GM19238 (cell line): ENCODE measurements around the gene TMEM233.
"Not testable (repeated sequence)": the region's sequence is repeated elsewhere in the genome, so short reads cannot be mapped to it uniquely, and the experiment has no call there.

Experiments
- DNase-seq: peaks from one replicate; pipeline ENCODE4 v3.0.0; 2011; ENCODE audit warnings: low spot score; ENCODE audit not compliant: insufficient read length

Gene TMEM233

DNA sequence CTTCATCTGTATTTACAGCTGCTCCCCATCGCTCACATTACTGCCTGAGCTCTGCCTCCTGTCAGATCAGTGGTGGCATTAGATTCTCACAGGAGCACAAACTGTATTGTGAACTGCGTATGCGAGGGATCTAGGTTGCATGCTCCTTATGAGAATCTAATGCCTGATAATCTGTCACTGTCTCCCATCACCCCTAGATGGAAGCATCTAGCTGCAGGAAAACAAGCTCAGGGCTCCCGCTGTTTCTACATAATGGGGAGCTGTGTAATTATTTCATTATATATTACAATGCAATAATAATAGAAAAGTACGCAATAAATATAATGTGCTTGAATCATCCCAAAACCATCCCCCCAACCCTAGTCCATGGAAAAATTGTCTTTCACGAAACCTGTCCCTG, 64.6 kb downstream of the TMEM233 start:
- not testable (repeated sequence) for DNase-seq

DNA sequence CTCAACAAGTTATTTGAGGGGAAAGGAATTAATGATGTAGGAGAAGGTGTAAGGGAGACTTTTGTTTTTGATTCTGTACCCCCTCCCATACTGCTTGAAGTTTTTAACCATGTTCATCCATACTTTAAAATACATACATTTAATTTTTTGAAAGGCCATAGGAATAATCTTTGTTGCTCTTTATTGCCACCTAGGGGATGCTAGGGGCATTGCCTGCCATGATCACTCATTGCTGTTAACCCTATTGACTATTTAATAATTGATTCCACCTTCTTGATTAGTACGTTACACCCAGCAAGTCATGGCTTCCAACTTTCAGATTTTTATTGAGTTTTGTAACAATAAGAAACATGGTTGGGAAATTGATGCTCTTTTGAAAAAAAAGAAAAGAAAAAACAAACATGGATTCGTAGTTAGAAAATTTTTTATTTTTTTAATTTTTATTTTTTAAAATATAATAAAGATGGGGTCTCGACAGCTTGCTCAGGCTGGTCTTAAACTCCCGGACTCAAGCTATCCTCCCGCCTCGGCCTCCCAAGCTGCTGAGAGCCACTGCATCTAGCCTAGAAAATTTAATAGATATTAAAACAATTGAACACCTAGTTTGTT, 65.8 kb downstream of the TMEM233 start:
- peak; percentile 25 for DNase-seq

DNA sequence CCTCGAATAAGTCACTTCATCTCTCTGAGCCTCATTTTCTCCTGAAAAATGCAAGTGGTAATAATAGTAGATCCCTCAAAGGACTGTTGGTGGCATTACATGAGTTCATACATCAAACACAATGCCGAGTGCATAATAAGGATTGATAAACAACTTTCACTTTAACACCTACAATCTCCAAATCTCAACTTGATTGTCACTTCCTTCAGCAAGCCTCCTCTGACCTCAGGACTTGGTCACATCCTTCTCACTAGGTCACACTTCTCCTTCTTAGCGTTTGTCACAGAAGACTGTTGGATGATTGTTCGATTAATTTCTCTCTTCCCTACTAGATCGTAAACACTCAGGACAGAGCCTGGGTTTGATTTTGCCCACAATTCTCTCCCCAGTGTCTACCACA, 66.5 kb downstream of the TMEM233 start:
- DNase-seq: no peak

DNA sequence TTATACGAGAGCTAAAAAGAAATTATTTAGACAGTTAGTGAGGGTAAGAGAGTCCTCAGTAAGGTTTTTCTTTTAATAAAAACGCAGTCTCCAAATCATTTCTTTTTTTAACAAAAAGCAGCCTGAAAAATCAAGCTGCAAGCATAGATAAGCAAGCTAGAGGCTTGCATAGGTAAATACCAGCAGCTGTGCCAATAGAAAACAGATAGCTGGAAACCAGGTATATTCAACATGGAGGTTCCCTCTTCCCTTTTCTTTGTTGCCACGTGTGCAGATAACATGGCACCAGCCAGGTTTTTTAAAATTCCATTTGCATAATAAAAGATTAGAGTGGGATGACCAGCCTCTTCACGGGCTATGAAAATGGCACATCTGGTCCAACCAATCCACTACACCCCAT, 68.3 kb downstream of the TMEM233 start:
- no peak for DNase-seq

DNA sequence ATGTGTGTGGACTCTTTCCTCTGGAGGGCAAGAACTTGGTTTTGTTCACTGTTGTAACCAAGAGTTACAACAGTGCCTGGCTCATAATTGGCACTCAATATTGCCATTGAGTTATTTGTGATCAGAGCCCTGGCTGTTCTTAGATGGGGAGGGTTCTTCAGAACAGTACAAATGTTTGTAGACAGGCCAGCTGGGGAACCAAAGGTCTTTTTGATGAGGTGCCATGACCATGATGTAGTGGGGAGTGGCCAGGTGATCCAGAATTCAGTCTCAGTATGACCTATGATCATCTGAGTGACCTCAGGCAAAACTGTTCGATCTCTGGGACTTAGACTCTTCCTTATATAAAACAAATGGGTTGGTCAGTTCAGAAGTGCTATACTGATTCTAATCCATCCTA, 71.1 kb downstream of the TMEM233 start:
- no peak for DNase-seq

DNA sequence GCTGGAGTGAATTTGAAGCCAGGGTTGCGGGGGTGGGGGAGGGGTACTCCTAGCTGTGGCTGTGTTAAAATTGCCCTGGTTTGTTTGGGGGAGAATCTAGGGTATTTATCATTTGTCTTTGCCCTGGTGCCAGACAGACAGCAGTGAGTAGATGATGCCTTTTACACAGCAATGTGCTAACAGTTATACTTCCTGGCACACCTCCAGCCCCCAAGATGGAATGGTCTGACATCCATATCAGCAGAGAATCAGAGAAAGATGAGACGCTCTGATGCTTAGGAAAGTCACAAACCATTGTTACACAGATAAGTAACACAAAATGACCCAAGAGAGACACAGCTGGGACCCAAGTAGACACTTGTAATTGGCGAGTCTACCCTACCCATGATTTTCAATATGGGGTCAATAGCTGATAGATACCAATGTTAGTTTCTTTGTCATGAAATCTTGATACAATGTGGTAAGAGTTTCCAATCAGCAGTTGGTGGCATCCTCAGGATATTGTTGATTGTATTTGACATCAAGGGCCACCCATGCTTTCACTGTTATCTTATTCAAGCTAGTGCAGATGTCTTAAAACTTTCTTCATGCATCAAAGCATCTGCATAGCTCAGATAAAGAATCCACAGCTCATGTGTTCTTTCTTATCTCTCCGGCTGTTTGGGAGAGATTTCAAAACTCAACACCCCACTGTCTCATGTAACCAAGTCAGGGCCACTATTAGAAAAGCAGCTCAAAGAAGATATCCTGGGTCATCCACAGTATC, 71.8 kb downstream of the TMEM233 start:
- DNase-seq: no peak

DNA sequence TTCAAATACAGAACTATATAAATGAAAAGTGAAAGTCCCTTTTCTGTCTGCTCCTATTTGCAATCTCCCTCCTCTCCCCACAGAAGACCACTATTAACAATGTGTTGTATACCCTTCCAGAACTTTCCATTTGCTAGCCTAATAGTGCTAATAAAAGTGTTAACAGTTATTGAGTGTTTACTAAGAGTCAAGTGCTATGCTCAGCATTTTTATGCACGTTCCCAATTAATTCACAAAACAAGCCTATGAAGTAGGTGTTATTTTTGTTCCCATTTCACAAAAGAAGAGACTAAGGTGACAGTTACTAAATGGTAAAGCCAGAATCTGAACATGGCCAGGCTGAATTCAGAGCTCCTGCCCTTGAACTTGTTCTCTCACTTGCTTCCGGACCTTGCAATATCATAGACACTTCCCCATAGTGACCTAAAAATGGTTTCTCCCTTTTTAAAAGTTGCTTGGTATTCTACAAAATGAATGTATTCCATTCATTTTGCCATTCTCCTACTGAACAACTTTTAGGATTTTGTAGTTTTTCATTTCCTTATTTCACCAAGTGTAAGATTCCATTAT, 72.7 kb downstream of the TMEM233 start:
- no peak for DNase-seq

DNA sequence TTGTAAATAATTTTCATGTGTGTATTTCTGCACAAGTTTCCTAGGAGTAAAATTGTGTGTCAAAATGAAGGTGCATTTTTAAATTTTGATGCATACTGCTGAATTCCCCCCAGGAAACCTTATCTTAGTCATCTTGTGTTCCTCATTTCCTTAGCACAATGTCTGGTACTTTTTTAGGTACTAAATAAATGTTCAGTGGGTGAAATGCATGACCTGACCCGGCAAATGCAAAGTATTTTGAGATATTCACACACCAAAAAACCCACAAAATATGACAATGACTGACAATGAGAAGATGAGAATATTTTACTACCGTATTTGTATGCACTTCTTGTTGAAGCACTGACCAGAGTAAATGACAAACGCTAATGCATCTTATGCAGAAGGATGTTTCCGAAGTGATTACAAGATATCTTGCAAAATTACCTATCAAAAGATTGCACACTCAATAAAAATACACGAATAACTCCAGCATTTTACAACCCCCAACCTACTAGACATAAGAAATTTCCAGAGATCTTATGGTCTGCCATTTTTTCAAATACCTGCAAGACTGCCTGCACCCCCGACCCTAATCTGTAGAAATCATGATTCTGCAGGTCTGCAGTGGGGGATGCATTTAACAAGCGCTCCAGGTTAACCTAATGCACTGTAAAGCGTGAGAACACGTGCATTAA, 73.5 kb downstream of the TMEM233 start:
- no peak for DNase-seq

DNA sequence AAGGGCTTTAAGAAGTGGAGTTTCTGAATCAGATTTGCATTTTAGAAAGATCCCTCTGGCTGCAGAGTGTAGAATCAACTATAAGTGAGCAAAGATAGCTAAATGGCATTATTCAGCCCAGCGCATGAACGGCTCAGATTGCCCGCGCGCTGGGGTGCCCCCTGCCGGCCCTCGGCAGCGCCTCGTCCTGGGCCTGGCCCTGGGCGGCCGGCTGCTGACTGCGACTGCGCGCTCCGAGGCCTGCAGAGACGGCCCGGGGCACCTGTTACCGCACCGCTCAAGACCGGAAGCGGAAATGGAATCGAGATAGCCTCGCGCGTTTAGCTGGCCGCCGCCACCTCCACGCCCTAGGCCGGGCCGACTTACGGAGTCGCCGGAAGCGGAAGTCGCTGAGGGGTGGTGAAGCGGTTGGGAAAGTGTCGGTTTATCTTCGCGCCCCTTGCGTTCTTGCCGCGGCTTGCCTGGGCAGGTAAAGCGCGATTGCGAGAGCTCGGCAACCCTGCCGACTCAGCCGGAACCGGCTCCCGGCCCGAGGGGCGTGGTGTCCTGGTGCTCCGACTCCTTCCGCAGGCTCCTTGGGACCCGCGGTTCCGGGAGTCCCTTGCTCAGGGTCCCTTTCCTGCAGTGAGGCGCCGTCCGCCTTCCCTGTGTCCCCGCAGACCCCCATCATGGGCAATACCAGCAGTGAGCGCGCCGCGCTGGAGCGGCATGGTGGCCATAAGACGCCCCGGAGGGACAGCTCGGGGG, 74.2 kb downstream of the TMEM233 start, which contains the start of gene PRKAB1:
Gene PRKAB1 (plus strand): TSS at position 557 of the 747 bp plus-strand sequence. CDS start 112 bp downstream, at position 669.
- DNase-seq: peak; percentile 93

DNA sequence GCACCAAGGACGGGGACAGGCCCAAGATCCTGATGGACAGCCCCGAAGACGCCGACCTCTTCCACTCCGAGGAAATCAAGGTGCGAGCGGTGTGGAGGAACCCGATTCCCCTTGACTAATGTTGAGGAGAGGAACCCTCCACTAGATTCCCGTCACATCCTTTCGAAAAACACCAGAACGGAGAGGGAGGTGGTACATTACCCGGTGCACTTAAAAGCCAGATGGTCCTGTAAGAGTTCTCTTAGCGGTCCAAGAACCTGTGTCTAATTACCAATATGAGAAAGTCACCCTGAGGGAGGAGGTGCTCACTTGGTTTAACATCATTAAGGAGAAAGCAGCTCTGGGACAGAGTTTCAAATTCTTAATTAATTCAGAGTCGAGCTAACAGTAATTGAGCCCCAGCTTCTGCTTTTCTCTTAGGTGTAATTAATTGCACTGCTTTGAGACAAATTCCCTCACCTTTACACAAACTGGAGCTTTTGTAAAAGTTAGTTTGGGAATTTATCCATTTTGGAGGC, 74.8 kb downstream of the TMEM233 start:
- no peak for DNase-seq

DNA sequence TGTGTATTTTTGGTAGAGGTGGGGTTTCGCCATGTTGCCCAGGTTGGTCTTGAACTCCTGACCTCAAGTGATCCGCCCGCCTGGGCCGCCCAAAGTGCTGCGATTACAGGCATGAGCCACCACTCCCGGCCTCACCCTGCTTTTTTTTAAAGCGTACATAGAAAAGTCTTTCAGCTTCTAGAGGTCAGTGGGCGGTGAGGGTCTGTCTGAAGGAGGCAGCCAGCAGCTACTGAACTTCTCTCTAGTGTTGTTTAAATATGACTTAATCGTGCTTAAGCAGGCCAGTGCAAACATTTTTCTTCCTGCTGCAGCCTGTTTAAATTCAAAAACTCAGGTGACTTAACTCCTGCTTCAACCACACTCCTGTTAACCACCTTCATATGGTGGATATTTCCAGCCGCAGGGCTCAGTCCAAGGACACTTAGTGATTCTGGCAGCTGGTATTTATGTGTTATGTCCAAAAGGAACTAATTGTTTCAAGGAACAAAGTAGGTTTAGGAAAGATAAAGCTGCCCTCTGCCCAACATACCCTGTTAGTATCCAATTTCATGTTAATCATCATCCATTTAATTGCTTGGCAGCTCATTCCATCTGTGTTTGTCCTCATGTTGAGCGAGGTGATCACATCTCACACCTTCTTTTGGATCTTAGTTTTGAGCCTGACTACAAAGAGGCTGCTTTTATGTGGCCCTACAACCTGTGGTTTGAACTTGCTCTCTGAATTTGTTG, 76.3 kb downstream of the TMEM233 start:
- DNase-seq: no peak

DNA sequence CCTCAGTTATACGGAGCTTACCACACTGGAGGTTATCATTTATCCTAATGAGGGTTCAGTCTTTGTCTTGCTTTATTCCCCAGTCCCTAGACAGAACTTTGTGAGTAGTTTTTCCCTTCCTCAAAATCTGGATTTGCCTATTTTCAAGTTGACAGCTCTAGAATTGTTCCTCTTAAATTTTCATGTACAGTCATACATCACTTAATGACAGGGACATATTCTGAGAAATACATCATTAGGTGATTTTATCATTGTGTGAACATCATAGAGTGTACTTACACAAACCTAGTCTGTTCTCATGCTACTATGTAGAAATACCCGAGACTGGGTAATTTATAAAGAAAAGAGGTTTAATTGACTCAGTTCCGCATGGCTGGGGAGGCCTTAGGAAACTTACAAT, 77.5 kb downstream of the TMEM233 start:
- no peak for DNase-seq

DNA sequence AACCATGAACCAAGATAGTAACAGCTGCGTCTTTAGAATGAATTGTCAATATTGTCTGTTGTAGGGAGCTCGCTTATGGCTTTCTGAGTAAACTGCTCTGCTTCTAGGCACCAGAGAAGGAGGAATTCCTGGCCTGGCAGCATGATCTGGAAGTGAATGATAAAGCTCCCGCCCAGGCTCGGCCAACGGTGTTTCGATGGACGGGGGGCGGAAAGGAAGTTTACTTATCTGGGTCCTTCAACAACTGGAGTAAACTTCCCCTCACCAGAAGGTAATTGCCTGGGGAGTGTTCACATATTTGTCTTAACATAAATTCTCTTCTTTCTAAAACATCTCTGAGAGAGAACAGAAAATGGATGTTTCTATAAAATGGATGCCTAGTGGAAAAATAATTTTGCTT, 78.6 kb downstream of the TMEM233 start:
- no peak for DNase-seq

DNA sequence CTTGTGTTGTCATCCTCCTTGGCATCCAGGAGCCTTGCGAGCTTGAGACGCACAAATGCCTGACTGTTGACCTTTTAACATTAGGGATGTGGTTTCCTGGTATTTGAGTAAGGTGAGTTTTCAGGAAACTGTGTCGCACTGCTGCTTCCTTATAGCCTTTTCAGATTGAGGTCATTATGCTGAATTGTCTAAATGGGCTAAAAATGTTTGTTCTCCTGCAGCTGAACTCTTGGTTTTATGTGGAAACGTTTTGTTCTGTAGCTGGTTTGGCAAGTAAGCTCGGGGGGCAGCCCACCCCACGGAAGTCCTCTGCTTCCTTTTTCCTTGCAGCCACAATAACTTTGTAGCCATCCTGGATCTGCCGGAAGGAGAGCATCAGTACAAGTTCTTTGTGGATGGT, 80.1 kb downstream of the TMEM233 start:
- DNase-seq: no peak

DNA sequence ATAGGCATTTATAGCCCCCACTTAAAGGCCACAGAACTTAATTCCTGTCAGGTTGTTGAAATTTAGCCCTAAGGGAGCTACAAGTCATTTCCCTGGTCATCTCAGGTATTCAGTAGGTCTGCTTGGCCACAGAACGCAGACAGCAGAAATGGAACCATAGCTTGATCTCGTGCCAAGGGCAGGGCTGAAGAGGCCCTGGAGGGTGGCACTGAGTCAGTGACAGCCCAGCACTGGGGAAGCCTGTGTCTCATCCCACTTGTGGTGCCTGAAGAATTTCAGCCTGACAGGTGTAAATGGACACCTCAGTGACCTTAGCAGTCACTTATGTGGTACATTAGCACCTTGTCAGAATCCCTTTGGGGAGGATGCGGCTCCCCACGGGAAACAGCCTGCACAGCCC, 81.0 kb downstream of the TMEM233 start:
- no peak for DNase-seq

DNA sequence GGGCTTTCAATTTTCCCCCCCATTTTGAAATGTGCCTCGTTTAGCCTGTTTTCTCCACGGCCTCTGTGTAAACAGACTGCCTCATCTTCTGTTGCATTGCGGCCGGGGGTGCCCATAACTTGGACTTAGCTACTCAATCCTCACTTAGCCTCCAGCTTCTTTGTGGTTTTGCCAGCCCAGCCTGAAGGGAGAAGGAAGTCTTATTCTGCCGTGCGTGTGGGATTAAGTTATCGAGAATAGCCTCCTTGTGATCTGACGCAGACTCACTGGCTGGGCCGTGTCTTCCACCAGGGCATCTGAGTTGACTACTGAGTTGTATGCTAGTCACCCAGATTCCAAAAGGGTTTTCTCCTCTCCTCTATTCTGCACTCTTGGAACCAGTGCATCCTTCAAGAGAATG, 82.4 kb downstream of the TMEM233 start:
- DNase-seq: no peak

DNA sequence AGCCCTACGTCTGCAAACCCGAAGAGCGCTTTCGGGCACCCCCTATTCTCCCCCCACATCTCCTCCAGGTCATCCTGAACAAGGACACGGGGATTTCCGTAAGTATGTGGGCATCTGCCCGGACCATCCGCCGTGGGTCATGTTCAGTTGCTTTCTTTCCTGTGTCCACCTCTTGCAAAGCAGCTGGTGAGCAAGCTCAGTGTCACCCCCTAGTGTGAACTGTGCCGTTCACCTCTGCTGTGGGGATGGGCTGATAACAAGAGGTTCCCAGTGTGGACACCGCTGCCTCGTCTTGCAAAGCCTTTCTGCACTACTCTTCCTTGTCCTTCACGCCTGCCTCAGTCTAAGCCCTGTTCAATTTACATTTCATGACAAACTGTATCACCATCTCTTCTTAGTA, 83.0 kb downstream of the TMEM233 start:
- DNase-seq: no peak

DNA sequence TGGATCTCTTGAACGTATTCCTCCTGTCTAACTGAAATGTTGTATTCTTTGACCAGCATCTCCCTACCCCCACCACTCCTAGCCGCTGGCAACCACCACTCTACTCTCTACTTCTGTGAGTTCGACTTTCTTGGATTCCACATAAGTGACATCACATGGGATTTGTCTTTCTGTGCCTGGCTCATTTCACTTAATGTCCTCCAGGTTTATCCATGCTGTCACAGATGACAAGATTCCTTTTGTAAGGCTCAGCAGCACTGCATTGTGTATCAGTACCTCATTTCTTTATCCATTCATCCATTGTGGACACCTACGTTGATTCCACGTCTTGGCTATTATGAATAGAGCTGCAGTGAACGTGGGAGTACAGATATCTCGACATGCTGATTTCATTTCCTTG, 84.9 kb downstream of the TMEM233 start:
- no peak for DNase-seq

DNA sequence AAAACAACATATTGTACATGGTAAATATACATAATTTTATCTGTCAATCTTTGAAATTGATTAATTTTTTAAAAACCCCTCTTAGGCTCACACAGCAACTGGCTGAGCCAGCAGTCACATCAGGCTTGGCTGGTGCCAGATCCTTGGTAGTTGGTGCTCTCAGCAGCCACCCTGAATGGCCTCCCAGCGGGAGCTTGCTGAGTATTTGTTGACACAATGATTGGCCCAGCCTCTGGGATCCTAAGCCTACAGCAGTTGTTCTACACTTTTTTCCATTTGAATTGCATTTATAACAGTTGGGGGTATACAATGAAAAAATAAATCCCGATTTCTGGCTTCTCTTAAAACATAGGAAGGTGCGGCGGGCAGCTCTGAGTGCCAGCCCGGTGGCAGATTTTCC, 85.5 kb downstream of the TMEM233 start:
- DNase-seq: no peak

DNA sequence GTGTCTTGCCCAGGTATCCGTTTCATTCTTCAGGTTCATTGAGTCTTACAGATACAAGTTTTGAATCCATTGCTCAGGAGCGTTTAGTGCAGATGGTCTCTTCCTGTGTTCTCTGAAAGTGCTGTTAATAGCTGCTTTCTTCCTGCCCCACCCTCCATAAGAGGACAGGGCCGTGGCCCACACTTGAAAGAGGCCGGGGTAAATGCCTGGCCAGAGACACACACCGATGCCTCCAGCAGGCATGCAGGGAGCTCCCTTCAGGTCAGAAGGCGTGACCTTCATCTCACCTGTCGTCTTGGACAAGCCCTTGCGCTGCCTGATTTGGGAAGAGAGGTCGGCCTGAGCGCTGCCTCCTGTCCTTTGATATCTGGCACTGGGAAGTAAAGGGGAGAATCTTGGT, 85.9 kb downstream of the TMEM233 start:
- no peak for DNase-seq

DNA sequence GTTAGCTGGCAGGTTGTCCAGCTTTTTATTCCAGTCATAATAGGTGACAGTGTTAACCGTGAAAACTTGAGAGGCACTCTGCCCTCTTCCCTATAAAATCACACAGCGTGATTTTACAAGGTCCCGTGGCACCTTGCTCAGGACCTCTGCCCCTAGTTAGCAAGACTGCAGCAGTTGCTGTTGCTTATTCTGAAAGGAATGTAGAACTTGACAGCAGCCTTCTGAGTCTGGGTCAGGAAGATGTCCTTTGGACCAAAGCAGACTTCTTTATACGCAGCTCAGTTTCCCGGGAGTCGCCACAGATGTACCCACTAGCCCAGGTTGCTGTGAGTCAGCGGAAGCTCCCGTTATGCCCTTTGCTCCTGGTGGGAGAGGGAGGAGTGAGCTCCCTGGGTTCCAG, 87.5 kb downstream of the TMEM233 start:
- no peak for DNase-seq
